ENCODE data around the gene CATSPER4. TPM values are rescaled to one million over a fixed set of nuclear protein-coding genes. Genes with fewer than 3 reads are reported as not detected.
A peak's percentile ranks its signal among the peaks of the same experiment; 100 is the strongest.

Gene CATSPER4
- total and polyA plus RNA-seq, 4 experiments from 2014 or later, result not detected

DNA sequence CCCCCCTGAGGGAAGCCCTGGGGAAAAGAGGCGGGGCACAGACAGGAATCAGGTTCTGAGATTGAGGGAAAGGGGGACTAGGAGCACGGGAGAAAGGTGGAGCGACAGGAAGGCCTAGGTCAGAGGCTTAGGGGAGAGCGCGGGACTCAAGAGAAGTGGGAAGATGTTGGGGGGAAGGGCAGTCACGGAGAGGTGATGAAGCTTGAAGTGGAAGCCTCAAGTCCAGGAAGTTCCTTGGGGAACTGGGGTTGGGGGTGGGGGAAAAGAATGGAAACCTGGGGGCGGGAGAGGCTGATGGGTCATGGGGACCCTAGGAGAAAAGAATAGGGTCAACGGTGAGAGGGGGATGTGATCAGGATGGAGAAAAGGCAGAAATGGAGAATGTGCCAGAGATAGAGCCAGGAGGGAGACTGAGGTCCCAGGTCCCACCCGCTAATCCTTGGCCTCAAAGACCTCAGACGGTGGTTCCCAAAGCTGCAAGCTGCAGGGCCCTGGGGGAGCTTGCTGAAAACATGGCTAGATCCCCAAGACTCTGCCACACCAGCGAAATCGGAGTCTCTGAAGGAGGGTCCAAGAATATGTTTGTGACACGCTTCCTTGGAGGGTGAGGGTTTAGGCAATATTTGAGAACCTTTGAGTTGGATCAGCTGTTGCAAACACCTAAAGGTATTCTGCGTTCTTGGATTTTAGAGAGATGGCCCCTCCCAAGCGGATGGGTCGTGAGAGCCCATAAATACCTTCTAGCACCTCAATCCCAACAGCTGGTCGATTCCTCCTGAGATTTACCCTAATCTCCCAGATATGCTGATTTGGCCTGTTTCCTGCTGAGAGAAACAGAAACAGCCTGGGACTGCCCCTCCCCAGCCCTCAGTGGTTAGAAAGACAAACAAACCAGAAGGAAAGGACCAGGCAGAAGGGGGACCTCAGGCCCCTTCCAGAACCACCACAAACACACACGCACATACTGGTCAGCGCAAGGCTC is 25.2 kb upstream of the CATSPER4 start:
- Mint-ChIP-seq H3K36me3 (no peaks in the 10 kb centered on the region), H3K27ac (no peak overlapping the region), H3K4me1 (peaks cover 4 to 22% (median 13%) of the 10 kb centered on the region in 4 donors), H3K9me3 (no peaks in the 10 kb centered on the region), H3K4me3 (peak overlapping the region; percentile 29 to 75 (median 62)), H3K27me3 (peaks cover 5 to 8% of the 10 kb centered on the region in 2 donors)
- Histone ChIP-seq H3K9me3 (ENCODE audit: control insufficient read depth in 1 of 2, low read length in 2 of 2) (no peaks in the 10 kb centered on the region), H3K4me3 (ENCODE audit: low read length in 2 of 2) (no peak overlapping the region), H3K36me3 (ENCODE audit: insufficient read depth, low read length) (no peaks in the 10 kb centered on the region), H3K27ac (ENCODE audit: low read depth, low read length) (no peak overlapping the region), H3K4me1 (ENCODE audit: insufficient read depth, low read length) (peaks cover 22% of the 10 kb centered on the region), H3K27me3 (ENCODE audit: insufficient read depth, low read length) (peaks cover 7% of the 10 kb centered on the region)
- CTCF ChIA-PET (ENCODE audit: partially characterized antibody), result interaction anchor here (0.6 to 10.3 kb wide), 7 partner anchors 9 to 129 kb away, joined by 3 to 167 read pairs (median 3); partner anchors contain the start of gene CEP85
- POLR2A ChIA-PET (ENCODE audit: partially characterized antibody), result no interaction called here
- intact Hi-C loops (cut with micrococcal nuclease), result loop anchor here (1.0 to 5.0 kb wide), 5 partner anchors 20 to 227 kb away; no protein-coding TSS in a partner anchor
- no peak for DNase-seq

GRCh38 chr1:26166719-26167281 is 23.6 kb upstream of the CATSPER4 start:
- Histone ChIP-seq H3K27me3 (ENCODE audit: insufficient read depth, low read length) (peaks cover 7% of the 10 kb centered on the region), H3K4me1 (ENCODE audit: insufficient read depth, low read length) (peaks cover 36% of the 10 kb centered on the region), H3K36me3 (ENCODE audit: insufficient read depth, low read length) (no peaks in the 10 kb centered on the region), H3K4me3 (ENCODE audit: low read length in 2 of 2) (no peak overlapping the region), H3K9me3 (ENCODE audit: control insufficient read depth in 1 of 2, low read length in 2 of 2) (no peaks in the 10 kb centered on the region), H3K27ac (ENCODE audit: low read depth, low read length) (no peak overlapping the region)
- intact Hi-C loops (cut with micrococcal nuclease), result loop anchor here (5.0 kb wide), 2 partner anchors 156 to 226 kb away; no protein-coding TSS in a partner anchor
- H3K4me3 Mint-ChIP-seq, result peak overlapping the region in 1 of 8 donors; percentile 3
- H3K36me3 Mint-ChIP-seq, result no peaks in the 10 kb centered on the region
- peak overlapping the region in 3 of 7 donors; percentile 51 to 73 (median 58) for H3K27ac Mint-ChIP-seq
- H3K27me3 Mint-ChIP-seq, result peaks cover 4 to 8% of the 10 kb centered on the region in 2 donors
- no peaks in the 10 kb centered on the region for H3K9me3 Mint-ChIP-seq
- POLR2A ChIA-PET (ENCODE audit: partially characterized antibody), result no interaction called here
- H3K4me1 Mint-ChIP-seq, result peaks cover 8 to 35% (median 21%) of the 10 kb centered on the region in 4 donors
- no peak for DNase-seq
- CTCF ChIA-PET (ENCODE audit: partially characterized antibody), result interaction anchor here (0.8 to 10.3 kb wide), 2 partner anchors 68 to 250 kb away, joined by 3 to 167 read pairs; partner anchors contain the start of gene CEP85

DNA sequence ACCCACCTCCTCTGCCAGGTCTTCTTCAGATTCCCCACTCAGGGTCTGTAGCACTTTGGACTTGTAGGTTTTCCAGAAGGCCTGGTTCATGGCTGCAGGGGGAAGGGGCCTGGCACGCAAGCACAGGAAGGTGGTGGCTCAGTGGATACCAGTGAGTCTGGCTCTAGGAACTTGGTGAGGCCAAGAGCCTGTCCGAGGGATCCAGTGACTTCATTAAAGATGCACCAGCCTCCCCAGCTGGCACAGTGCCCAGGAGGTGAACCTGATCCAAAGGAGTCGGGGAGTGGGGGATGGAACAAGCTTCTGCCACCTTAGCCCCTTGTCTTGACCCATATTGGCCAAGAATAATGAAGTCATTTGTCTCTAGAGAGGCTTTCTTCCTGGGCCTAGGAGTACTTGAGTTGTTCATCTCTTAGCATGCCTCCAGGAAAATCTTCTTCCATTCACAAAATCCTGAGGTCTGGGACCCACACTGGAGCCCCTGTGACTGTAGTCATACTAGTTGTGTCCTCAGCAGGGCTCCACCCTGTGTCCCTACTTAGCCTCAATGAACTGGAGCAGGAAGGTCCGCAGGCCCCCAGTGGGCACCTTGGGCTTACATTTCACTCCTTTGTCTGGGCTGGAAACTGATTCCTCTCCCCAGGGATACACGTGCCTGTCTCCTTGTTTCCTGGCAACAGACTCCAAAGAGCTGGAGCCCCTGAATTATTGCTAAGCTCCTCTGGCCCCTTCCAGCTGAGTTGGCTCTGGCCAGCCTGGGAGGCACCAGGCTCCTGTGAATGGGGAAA is 21.8 kb upstream of the CATSPER4 start, which contains the start of gene C1orf232:
Gene C1orf232 (minus strand): TSS at position 554 of the 788 bp plus-strand sequence. CDS start 464 bp downstream, at position 90.
- Histone ChIP-seq H3K9me3 (ENCODE audit: control insufficient read depth in 1 of 2, low read length in 2 of 2) (no peaks in the 10 kb centered on the region), H3K36me3 (ENCODE audit: insufficient read depth, low read length) (no peaks in the 10 kb centered on the region), H3K4me3 (ENCODE audit: low read length in 2 of 2) (peak within 1 kb of the TSS; percentile 52 to 90), H3K27ac (ENCODE audit: low read depth, low read length) (peak within 1 kb of the TSS; percentile 85), H3K4me1 (ENCODE audit: insufficient read depth, low read length) (peaks cover 29% of the 10 kb centered on the region), H3K27me3 (ENCODE audit: insufficient read depth, low read length) (no peaks in the 10 kb centered on the region)
- Mint-ChIP-seq H3K4me3 (peak within 1 kb of the TSS; percentile 83 to 91 (median 88)), H3K4me1 (peaks cover 5 to 28% (median 17%) of the 10 kb centered on the region in 4 donors), H3K9me3 (no peaks in the 10 kb centered on the region), H3K36me3 (no peaks in the 10 kb centered on the region), H3K27ac (peak within 1 kb of the TSS; percentile 71 to 94 (median 93)), H3K27me3 (peaks cover 0 to 2% of the 10 kb centered on the region in 2 donors)
- intact Hi-C loops (cut with micrococcal nuclease), result loop anchor here (1.0 to 5.0 kb wide), 3 partner anchors 66 to 224 kb away; partner anchors contain the start of gene CEP85
- ChIA-PET POLR2A (ENCODE audit: partially characterized antibody) (interaction anchor here (4.2 kb wide), 1 partner anchor 66 kb away, joined by 40 read pairs; the partner anchor contains the start of gene CEP85), CTCF (ENCODE audit: partially characterized antibody) (interaction anchor here (0.6 to 10.3 kb wide), 9 partner anchors 10 to 249 kb away, joined by 3 to 167 read pairs (median 7); partner anchors contain the start of gene CEP85)
- DNase-seq, result no peak

- H3K27ac Mint-ChIP-seq, result peak overlapping the region in 6 of 7 donors; percentile 25 to 91 (median 76)
- peaks cover 23% of the 10 kb centered on the region for H3K4me1 ChIP-seq (ENCODE audit: insufficient read depth, low read length)
- no peaks in the 10 kb centered on the region for H3K9me3 ChIP-seq (ENCODE audit: control insufficient read depth in 1 of 2, low read length in 2 of 2)
- peak overlapping the region; percentile 83 to 91 (median 88) for H3K4me3 Mint-ChIP-seq
- no peaks in the 10 kb centered on the region for H3K9me3 Mint-ChIP-seq
- H3K4me3 ChIP-seq (ENCODE audit: low read length in 2 of 2), result peak overlapping the region in 1 of 2 donors; percentile 90
- no peaks in the 10 kb centered on the region for H3K36me3 Mint-ChIP-seq
- H3K36me3 ChIP-seq (ENCODE audit: insufficient read depth, low read length), result no peaks in the 10 kb centered on the region
- H3K27me3 Mint-ChIP-seq, result no peaks in the 10 kb centered on the region
- ChIA-PET POLR2A (ENCODE audit: partially characterized antibody) (interaction anchor here (0.6 to 4.2 kb wide), 10 partner anchors 14 to 263 kb away, joined by 3 to 40 read pairs (median 4); partner anchors contain the start of genes CEP85, DHDDS and PAFAH2), CTCF (ENCODE audit: partially characterized antibody) (interaction anchor here (0.6 to 10.3 kb wide), 36 partner anchors 9 to 301 kb away, joined by 3 to 167 read pairs (median 4); partner anchors contain the start of gene CEP85)
- no peaks in the 10 kb centered on the region for H3K27me3 ChIP-seq (ENCODE audit: insufficient read depth, low read length)
- DNase-seq, result no peak
- H3K27ac ChIP-seq (ENCODE audit: low read depth, low read length), result peak overlapping the region; percentile 85
- H3K4me1 Mint-ChIP-seq, result peaks cover 4 to 25% (median 16%) of the 10 kb centered on the region in 4 donors
- intact Hi-C loops (cut with micrococcal nuclease), result loop anchor here (1.0 to 5.0 kb wide), 3 partner anchors 65 to 223 kb away; partner anchors contain the start of gene CEP85
Measured at GRCh38 chr1:26169198-26169554, 21.2 kb upstream of the CATSPER4 start.

DNA sequence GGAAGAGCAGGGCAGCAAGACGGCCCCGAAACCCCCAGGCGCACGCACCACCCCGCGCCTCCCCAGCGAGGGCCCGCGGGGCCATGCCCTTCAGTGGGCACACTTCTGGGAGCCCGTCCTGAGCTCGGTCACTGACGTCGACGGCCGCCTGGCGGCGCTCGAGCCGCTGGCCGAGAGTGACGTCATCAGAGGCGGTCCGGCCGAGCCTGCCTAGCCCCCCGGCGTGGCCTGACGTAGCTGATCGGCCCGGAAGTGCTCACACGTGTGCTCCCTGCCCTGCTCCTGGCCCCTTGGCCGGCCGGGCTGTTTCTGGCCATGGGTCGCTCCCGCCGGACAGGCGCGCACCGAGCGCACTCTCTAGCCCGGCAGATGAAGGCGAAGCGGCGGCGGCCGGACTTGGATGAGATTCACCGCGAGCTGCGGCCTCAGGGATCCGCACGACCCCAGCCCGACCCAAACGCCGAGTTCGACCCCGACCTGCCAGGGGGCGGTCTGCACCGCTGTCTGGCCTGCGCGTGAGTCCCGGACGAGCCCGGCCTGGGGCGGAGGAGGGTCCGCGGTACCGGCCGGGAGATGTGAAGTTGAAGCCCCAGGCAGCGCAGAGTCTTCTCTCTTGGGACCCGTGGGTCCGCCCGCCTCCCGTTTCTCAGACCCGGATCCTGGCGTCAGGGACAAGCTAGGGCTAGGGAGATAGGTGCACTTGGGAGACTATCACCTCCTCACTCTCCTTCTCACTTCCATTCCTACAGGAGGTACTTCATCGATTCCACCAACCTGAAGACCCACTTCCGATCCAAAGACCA is 20.5 kb upstream of the CATSPER4 start, which contains the start of gene ZNF593:
Gene ZNF593 (plus strand): TSS at position 240 of the 803 bp plus-strand sequence. CDS start 76 bp downstream, at position 316.
- no peaks in the 10 kb centered on the region for H3K36me3 Mint-ChIP-seq
- H3K27ac Mint-ChIP-seq, result peak within 1 kb of the TSS; percentile 71 to 94 (median 93)
- no peaks in the 10 kb centered on the region for H3K27me3 Mint-ChIP-seq
- no peaks in the 10 kb centered on the region for H3K9me3 ChIP-seq (ENCODE audit: control insufficient read depth in 1 of 2, low read length in 2 of 2)
- no peaks in the 10 kb centered on the region for H3K27me3 ChIP-seq (ENCODE audit: insufficient read depth, low read length)
- CTCF ChIA-PET (ENCODE audit: partially characterized antibody), result interaction anchor here (0.6 to 10.3 kb wide), 50 partner anchors 9 to 428 kb away, joined by 3 to 167 read pairs (median 4); partner anchors contain the start of genes CEP85 and DHDDS
- H3K4me1 Mint-ChIP-seq, result peaks cover 4 to 25% (median 16%) of the 10 kb centered on the region in 4 donors
- POLR2A ChIA-PET (ENCODE audit: partially characterized antibody), result interaction anchor here (0.6 to 4.2 kb wide), 11 partner anchors 15 to 262 kb away, joined by 3 to 40 read pairs (median 4); partner anchors contain the start of genes CEP85, DHDDS and PAFAH2
- no peaks in the 10 kb centered on the region for H3K9me3 Mint-ChIP-seq
- peaks cover 20% of the 10 kb centered on the region for H3K4me1 ChIP-seq (ENCODE audit: insufficient read depth, low read length)
- H3K4me3 ChIP-seq (ENCODE audit: low read length in 2 of 2), result peak within 1 kb of the TSS; percentile 52 to 90
- peak within 1 kb of the TSS; percentile 85 for H3K27ac ChIP-seq (ENCODE audit: low read depth, low read length)
- peak within 1 kb of the TSS; percentile 83 to 91 (median 88) for H3K4me3 Mint-ChIP-seq
- DNase-seq, result peak; percentile 74 to 81 (median 77)
- no peaks in the 10 kb centered on the region for H3K36me3 ChIP-seq (ENCODE audit: insufficient read depth, low read length)
- intact Hi-C loops (cut with micrococcal nuclease), result loop anchor here (1.0 to 5.0 kb wide), 3 partner anchors 64 to 222 kb away; partner anchors contain the start of gene CEP85
